ENCODE measurements around the gene IPP. TPM values are rescaled to one million over a fixed set of nuclear protein-coding genes. Genes with fewer than 3 reads are reported as not detected.
A peak's percentile ranks its signal among the peaks of the same experiment; 100 is the strongest.

The IPP gene
- total RNA-seq, 6 experiments from 2014 or later, result 5.5 to 12.9 (median 8.3) TPM

- Histone ChIP-seq H3K27ac (no peak overlapping the region), H3K36me3 (no peaks in the 10 kb centered on the region), H3K4me1 (no peaks in the 10 kb centered on the region), H3K4me3 (no peak overlapping the region), H3K27me3 (no peaks in the 10 kb centered on the region), H3K9me3 (no peaks in the 10 kb centered on the region)
- DNase-seq (no peak), ATAC-seq (no peak)
- intact Hi-C loops (cut with DNase I), result no loop called here
- TF ChIP-seq CTCF (IDR thresholded peaks at IDR 0.05) (no peak), POLR2A (IDR thresholded peaks at IDR 0.05) (no peak)
- WGBS (ENCODE audit: insufficient coverage, low coverage, low lambda C conversion rate, missing lambda C conversion rate), result 81% methylated on average over 4 of the region's 4 CpGs
Observed at GRCh38 chr1:45792744-45793143, 42.3 kb upstream of the IPP start.

- DNase-seq (no peak), ATAC-seq (no peak)
- Histone ChIP-seq H3K27ac (no peak overlapping the region), H3K27me3 (no peaks in the 10 kb centered on the region), H3K4me3 (no peak overlapping the region), H3K4me1 (no peaks in the 10 kb centered on the region), H3K9me3 (no peaks in the 10 kb centered on the region), H3K36me3 (no peaks in the 10 kb centered on the region)
- WGBS (ENCODE audit: insufficient coverage, low coverage, low lambda C conversion rate, missing lambda C conversion rate), result 72% methylated on average over 2 of the region's 2 CpGs
- intact Hi-C loops (cut with DNase I), result no loop called here
- no peak for TF ChIP-seq CTCF (IDR thresholded peaks at IDR 0.05)
- no peak for TF ChIP-seq POLR2A (IDR thresholded peaks at IDR 0.05)
Observed at GRCh38 chr1:45789601-45790000, 39.1 kb upstream of the IPP start.

GRCh38 chr1:45787905-45788304 is 37.5 kb upstream of the IPP start:
- Histone ChIP-seq H3K4me1 (no peaks in the 10 kb centered on the region), H3K27me3 (no peaks in the 10 kb centered on the region), H3K36me3 (no peaks in the 10 kb centered on the region), H3K27ac (no peak overlapping the region), H3K9me3 (no peaks in the 10 kb centered on the region), H3K4me3 (no peak overlapping the region)
- intact Hi-C loops (cut with DNase I), result no loop called here
- peak in 3 of 4 donors; percentile 54 to 64 (median 55) for ATAC-seq
- TF ChIP-seq CTCF (IDR thresholded peaks at IDR 0.05) (no peak), POLR2A (IDR thresholded peaks at IDR 0.05) (no peak)
- WGBS (ENCODE audit: insufficient coverage, low coverage, low lambda C conversion rate, missing lambda C conversion rate), result 50% methylated on average over 4 of the region's 4 CpGs
- DNase-seq, result no peak

GRCh38 chr1:45785583-45785982 is 35.1 kb upstream of the IPP start:
- H3K36me3 ChIP-seq, result no peaks in the 10 kb centered on the region
- H3K4me3 ChIP-seq, result no peak overlapping the region
- no peaks in the 10 kb centered on the region for H3K27me3 ChIP-seq
- TF ChIP-seq POLR2A (IDR thresholded peaks at IDR 0.05) (no peak), CTCF (IDR thresholded peaks at IDR 0.05) (no peak)
- no peaks in the 10 kb centered on the region for H3K4me1 ChIP-seq
- ATAC-seq, result no peak
- H3K9me3 ChIP-seq, result no peaks in the 10 kb centered on the region
- 53% methylated on average over 4 of the region's 4 CpGs for WGBS (ENCODE audit: insufficient coverage, low coverage, low lambda C conversion rate, missing lambda C conversion rate)
- DNase-seq, result no peak
- no peak overlapping the region for H3K27ac ChIP-seq
- intact Hi-C loops (cut with DNase I), result no loop called here

- no peak for DNase-seq
- ATAC-seq, result no peak
- intact Hi-C loops (cut with DNase I), result no loop called here
- TF ChIP-seq POLR2A (IDR thresholded peaks at IDR 0.05), result no peak
- no peak for TF ChIP-seq CTCF (IDR thresholded peaks at IDR 0.05)
- Histone ChIP-seq H3K36me3 (no peaks in the 10 kb centered on the region), H3K9me3 (no peaks in the 10 kb centered on the region), H3K27me3 (no peaks in the 10 kb centered on the region), H3K4me1 (no peaks in the 10 kb centered on the region), H3K27ac (no peak overlapping the region), H3K4me3 (no peak overlapping the region)
- 89% methylated on average over 3 of the region's 3 CpGs for WGBS (ENCODE audit: insufficient coverage, low coverage, low lambda C conversion rate, missing lambda C conversion rate)
Observed at GRCh38 chr1:45775794-45776193, 25.3 kb upstream of the IPP start.

All from right lobe of liver (tissue), 6 donors.